ENCODE measurements around the gene C12orf43. TPM values are rescaled to one million over a fixed set of nuclear protein-coding genes. Genes with fewer than 3 reads are reported as not detected.

C12orf43 gene
- total RNA-seq, 1 donor from 2014 or later, result 25.8 TPM

DNA sequence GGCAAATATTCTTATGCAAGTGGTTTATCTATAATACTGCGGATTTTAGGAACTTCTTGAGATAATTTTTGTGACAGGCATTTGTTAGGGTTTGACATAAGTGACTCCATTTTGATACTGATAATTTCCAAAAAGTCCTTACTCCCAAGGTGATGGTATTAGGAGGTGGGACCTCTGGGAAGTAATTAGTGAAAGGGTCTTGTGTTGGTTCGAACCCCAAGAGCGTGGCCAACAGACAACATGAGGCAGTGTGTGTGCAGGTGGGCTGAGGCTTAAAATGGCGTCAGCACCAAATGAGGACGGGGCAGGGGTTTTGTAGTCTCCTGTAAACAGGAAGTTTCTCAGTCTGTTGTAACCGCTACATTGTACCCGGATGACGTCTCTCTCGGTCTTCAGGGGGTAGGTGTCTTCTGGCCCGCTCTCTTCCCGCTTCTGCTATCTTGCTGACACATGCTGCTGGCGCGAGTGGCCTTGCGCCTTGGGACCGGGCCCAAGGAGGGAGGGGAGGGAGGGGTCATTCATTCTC, 1.7 kb upstream of the C12orf43 start:
- Mint-ChIP-seq H3K27ac (ENCODE audit: unreplicated experiment) (no peak overlapping the region), H3K9me3 (no peaks in the 10 kb centered on the region), H3K36me3 (ENCODE audit: low read depth) (no peaks in the 10 kb centered on the region), H3K4me1 (peaks cover 15% of the 10 kb centered on the region), H3K27me3 (ENCODE audit: low read depth) (peaks cover 5% of the 10 kb centered on the region), H3K4me3 (no peak overlapping the region)
- DNase-seq (ENCODE audit: low read depth, low spot score), result no peak
- TF ChIP-seq, protein P1, sequence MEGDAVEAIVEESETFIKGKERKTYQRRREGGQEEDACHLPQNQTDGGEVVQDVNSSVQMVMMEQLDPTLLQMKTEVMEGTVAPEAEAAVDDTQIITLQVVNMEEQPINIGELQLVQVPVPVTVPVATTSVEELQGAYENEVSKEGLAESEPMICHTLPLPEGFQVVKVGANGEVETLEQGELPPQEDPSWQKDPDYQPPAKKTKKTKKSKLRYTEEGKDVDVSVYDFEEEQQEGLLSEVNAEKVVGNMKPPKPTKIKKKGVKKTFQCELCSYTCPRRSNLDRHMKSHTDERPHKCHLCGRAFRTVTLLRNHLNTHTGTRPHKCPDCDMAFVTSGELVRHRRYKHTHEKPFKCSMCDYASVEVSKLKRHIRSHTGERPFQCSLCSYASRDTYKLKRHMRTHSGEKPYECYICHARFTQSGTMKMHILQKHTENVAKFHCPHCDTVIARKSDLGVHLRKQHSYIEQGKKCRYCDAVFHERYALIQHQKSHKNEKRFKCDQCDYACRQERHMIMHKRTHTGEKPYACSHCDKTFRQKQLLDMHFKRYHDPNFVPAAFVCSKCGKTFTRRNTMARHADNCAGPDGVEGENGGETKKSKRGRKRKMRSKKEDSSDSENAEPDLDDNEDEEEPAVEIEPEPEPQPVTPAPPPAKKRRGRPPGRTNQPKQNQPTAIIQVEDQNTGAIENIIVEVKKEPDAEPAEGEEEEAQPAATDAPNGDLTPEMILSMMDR (conservative IDR thresholded peaks at IDR 0.05), result no peak

DNA sequence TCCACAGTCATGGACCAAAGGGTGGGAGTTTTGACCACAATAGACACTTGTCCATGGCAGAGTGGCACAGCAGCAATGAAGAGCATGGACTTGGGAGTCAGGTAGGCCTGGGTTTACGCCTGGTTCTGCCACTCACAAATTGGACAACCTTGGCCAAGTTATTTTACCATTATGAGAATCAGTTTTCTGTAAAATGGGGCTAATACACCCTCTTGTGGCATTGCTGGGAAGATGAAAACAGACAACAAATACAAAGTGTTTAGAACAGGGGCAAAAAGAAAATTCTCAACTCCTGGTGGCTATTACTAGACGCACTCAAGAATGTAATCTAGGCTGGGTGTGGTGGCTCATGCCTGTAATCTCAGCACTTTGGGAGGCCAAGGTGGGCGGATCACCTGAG, 2.6 kb downstream of the C12orf43 start:
- Mint-ChIP-seq H3K27ac (ENCODE audit: unreplicated experiment) (no peak overlapping the region), H3K4me3 (peak overlapping the region; percentile 80), H3K36me3 (ENCODE audit: low read depth) (peaks cover 2% of the 10 kb centered on the region), H3K4me1 (peaks cover 15% of the 10 kb centered on the region), H3K9me3 (no peaks in the 10 kb centered on the region), H3K27me3 (ENCODE audit: low read depth) (no peaks in the 10 kb centered on the region)
- DNase-seq (ENCODE audit: low read depth, low spot score), result no peak
- TF ChIP-seq, protein P1 (conservative IDR thresholded peaks at IDR 0.05), result peak; percentile 22

DNA sequence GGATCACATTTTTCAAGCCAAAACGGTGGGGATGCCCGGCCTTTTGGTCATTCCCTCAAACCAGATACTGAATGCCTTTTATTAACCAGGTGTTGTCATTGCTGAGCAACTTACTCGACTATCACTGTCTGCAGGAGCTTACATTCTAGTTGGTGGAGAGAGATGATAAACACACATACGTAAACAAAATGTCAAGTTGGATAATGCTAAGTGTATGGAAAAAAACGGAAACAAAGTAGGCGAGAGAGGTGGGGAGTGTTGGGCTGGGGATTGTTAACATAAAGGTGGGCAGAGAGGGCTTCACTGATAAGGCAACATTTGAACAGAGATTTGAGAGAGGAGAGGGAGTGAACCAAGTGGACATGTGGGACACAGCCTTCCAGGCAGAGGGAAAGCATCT, 4.5 kb downstream of the C12orf43 start:
- peaks cover 15% of the 10 kb centered on the region for H3K4me1 Mint-ChIP-seq
- H3K27me3 Mint-ChIP-seq (ENCODE audit: low read depth), result no peaks in the 10 kb centered on the region
- H3K27ac Mint-ChIP-seq (ENCODE audit: unreplicated experiment), result no peak overlapping the region
- DNase-seq (ENCODE audit: low read depth, low spot score), result no peak
- no peaks in the 10 kb centered on the region for H3K9me3 Mint-ChIP-seq
- TF ChIP-seq, protein P1 (conservative IDR thresholded peaks at IDR 0.05), result no peak
- no peak overlapping the region for H3K4me3 Mint-ChIP-seq
- H3K36me3 Mint-ChIP-seq (ENCODE audit: low read depth), result peaks cover 2% of the 10 kb centered on the region

DNA sequence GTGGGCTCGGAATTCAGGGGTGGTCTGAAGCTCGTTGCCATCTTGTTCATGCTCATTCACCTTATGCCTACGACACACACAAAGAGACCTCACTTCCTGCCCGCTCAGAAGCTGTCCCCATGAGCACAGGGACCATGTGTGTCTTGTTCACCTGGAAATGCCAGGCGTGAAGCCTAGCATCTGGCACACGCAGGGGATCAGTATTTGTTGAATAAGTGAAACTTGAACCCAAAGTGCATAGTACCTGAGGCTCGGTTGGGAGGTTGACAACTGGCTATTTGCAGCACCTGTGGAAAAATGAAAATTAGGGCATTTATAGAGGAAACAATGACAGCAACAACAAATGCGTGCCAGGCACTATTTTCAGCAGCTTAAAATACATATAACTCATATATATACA, 5.4 kb downstream of the C12orf43 start:
- Mint-ChIP-seq H3K27ac (ENCODE audit: unreplicated experiment) (no peak overlapping the region), H3K36me3 (ENCODE audit: low read depth) (peaks cover 2% of the 10 kb centered on the region), H3K9me3 (no peaks in the 10 kb centered on the region), H3K27me3 (ENCODE audit: low read depth) (no peaks in the 10 kb centered on the region), H3K4me1 (peaks cover 10% of the 10 kb centered on the region), H3K4me3 (no peak overlapping the region)
- no peak for DNase-seq (ENCODE audit: low read depth, low spot score)
- TF ChIP-seq, protein P1 (conservative IDR thresholded peaks at IDR 0.05), result no peak

DNA sequence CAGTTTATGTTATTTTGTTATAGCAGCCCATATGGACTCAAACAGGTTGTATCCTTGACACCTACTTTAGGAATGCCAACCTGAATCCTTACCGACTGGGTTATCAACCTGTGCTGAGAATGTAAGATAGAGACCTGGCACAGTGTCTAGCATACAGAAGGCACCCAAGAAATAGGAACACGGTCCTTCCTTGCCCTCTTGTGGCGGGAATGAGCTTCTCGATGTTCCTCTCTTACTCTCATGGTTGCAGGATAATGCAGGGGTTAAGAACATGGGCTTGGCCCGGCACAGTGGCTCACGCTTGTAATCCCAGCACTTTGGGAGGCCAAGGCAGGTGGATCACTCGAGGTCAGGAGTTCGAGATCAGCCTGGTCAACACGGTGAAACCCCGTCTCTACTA, 6.5 kb downstream of the C12orf43 start:
- Mint-ChIP-seq H3K9me3 (no peaks in the 10 kb centered on the region), H3K36me3 (ENCODE audit: low read depth) (peaks cover 6% of the 10 kb centered on the region), H3K4me1 (no peaks in the 10 kb centered on the region), H3K27me3 (ENCODE audit: low read depth) (no peaks in the 10 kb centered on the region), H3K27ac (ENCODE audit: unreplicated experiment) (no peak overlapping the region), H3K4me3 (peak overlapping the region; percentile 24)
- DNase-seq (ENCODE audit: low read depth, low spot score), result peak; percentile 14
- TF ChIP-seq, protein P1 (conservative IDR thresholded peaks at IDR 0.05), result peak; percentile 68
